ENCODE measurements around the gene CS.

DNA sequence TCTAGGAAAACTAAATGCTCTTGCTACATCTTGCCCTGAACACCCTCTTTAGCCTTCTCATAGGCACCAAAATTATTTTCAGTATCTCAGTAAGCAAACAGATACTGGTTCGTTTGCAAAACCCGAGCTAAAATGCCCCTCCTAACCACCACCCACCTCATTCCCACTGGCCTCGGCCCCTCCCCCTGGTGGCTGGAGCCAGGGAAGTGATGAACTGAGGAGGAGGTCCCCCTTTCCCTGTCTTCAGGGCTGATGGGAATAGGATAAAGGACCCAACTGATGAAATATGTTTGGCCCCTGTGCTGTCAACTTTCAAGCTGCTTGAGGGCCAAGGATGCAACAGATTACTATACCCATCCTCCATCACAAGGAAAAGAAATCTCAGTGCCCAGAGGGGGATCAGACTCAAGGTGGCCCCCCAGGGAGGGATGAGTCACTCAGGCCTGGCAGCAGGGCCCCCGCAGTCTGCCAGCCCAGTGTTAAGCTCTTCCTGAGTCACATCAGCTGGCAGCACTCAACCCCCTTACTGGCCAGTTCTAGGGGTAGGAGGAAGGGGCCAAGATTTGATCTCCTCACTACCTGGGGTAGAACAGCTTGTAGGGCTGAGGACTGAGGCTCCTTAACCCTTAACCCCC lies 43.7 kb downstream of the CS start:
- TF ChIP-seq, protein P1, sequence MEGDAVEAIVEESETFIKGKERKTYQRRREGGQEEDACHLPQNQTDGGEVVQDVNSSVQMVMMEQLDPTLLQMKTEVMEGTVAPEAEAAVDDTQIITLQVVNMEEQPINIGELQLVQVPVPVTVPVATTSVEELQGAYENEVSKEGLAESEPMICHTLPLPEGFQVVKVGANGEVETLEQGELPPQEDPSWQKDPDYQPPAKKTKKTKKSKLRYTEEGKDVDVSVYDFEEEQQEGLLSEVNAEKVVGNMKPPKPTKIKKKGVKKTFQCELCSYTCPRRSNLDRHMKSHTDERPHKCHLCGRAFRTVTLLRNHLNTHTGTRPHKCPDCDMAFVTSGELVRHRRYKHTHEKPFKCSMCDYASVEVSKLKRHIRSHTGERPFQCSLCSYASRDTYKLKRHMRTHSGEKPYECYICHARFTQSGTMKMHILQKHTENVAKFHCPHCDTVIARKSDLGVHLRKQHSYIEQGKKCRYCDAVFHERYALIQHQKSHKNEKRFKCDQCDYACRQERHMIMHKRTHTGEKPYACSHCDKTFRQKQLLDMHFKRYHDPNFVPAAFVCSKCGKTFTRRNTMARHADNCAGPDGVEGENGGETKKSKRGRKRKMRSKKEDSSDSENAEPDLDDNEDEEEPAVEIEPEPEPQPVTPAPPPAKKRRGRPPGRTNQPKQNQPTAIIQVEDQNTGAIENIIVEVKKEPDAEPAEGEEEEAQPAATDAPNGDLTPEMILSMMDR (IDR thresholded peaks at IDR 0.05; ENCODE audit: low read depth, low read length), result no peak
- no peak for TF ChIP-seq EZH2phosphoT487 (IDR thresholded peaks at IDR 0.05; ENCODE audit: low read depth)

Measured in OCI-LY3 (cell line).